TTC549 (cell line): ENCODE data around the gene ADCY7.

Source experiments
- FAIRE-seq: peaks from 2 replicates; lab custom pipeline; 2012; peaks lifted over from hg19 to GRCh38; lab: Jason Lieb, UNC

The ADCY7 gene

GRCh38 chr16:50314665-50315064 is 48.3 kb downstream of the ADCY7 start:
- no peak for FAIRE-seq

DNA sequence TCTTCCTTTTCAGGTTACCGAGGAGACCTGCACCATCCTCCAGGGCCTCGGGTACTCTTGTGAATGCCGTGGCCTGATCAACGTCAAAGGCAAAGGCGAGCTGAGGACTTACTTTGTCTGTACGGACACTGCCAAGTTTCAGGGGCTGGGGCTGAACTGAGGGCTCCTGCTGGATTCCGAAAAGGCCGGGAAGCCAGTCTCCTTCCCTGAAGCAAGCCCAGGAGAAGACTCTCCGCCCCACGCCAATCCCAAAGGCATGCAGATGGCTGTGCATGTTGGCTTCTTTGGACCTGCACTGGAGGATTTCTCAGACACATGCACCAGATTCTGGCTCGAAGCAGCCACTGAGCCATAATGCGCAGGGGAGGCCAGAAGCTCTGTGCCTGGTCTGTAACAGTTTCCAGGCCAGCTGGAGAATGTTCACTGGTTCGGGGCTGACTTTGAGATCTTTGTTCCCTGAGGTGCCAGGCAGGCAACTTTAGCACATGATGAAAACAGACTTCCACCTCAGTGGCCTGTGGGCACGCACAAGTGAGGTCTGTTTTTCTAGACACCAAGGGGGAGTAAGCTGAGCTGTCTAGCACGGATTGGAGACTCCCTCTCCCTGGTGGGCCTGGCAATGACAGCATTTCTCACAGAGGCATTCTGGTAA is 49.1 kb downstream of the ADCY7 start:
- FAIRE-seq, result no peak

DNA sequence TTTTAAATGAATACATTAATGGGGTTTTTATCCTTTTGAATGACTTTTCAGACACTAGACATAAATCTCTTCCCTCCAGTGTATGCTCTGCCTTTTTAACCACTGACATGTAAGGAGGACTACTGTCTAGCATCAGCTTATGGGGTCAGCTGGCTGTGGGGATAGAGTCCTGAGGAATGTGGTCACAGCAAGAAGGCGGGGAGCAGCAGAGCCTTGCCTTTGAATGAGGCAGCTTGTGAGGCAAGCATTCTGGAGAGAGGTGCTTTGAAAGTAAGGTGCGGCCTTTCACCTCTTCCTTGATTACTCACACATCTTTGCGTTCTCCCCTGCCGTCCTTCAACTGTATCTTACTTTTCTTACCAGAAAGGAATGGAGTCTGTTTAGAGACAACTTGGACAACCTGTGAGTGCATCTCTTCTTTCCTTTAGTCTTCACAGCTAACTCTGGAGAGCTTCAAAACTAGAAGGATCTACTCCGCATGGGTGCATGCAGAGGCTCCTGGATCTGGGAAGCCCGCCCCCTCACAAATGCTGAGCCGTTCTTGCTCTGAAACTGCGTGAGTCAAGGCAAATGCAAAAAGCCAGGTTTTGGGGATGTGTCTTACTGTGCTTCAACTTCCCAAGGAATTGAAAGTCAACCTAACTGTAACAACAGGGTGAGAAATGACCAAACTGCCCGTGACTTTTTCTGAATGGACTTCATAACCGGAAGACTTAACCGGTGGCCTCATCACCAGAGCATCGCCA is 49.9 kb downstream of the ADCY7 start:
- no peak for FAIRE-seq

- no peak for FAIRE-seq
Measured at GRCh38 chr16:50316848-50317630, 50.7 kb downstream of the ADCY7 start.

- FAIRE-seq, result no peak
Measured at GRCh38 chr16:50318796-50319578, 52.6 kb downstream of the ADCY7 start.

GRCh38 chr16:50320310-50320709 is 54.0 kb downstream of the ADCY7 start:
- FAIRE-seq, result no peak

DNA sequence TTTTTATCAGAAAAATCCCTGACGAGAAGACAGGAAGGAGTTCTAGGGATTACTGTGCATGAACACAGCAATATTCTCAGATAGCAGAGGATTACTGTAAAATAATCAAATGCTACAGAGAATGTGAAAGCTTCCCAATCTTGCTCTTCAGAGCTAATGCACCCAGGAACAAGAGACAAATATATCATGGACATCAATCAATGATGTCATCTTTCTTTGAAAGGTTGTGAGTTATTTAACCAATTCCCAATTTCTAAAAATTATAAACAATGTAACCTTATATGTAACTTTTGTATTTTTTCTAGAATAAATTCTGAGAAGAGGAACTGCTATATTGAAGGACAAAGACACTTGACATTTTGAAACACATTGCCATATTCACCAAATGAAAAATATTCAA is 56.0 kb downstream of the ADCY7 start:
- FAIRE-seq, result no peak

DNA sequence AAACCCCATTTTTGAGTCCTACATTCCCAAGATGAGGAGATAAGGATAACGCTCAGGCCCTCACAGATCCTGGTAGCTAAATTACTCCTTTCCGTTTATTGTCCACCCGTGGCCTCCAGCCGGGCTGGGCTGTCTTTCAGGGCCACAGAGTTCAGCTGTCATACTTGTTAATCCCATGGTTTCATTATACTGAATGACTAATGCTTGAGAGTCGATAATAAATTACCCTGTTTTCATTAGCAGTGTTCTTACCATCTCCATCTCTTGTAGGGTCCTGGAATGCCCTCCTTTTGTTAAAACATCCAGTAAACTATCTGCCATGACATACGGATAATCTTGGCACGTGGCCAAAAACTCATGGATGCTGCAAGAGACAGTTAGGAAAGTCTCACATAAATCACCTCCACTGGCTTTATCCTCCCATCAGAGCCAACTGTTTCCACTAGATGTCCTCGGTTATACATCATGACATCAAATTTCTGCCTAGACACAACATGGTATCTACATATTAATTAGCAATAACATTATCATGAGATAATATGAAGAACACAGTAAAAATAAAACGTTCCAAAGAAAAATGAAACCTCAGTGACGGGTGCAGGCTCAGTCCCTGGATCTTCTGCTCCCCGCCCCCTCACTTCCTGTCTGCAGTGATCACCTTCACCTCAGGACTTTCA is 57.1 kb downstream of the ADCY7 start:
- no peak for FAIRE-seq

DNA sequence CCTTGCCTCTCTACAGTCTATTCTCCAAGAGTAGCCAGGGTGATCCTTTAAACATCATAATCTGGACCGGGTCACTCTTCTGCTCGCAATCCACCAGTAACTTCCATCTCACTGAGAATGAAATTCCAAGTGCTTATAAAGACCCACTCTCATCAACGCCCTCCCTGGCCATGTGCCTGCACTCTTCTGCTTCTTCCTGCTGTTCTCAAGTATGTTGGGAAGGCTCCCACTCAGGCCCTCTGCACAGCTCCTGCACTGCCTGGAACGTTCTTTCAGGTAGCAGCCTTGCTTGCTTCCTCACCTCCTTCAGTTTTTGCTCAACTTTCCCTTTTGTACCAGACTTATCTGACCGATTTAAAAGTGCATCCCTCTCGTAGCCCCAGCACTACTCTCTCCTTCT is 58.0 kb downstream of the ADCY7 start:
- FAIRE-seq, result no peak

- FAIRE-seq, result no peak
Measured at GRCh38 chr16:50326264-50326663, 59.9 kb downstream of the ADCY7 start.

GRCh38 chr16:50326835-50327465 is 60.6 kb downstream of the ADCY7 start:
- FAIRE-seq, result no peak

DNA sequence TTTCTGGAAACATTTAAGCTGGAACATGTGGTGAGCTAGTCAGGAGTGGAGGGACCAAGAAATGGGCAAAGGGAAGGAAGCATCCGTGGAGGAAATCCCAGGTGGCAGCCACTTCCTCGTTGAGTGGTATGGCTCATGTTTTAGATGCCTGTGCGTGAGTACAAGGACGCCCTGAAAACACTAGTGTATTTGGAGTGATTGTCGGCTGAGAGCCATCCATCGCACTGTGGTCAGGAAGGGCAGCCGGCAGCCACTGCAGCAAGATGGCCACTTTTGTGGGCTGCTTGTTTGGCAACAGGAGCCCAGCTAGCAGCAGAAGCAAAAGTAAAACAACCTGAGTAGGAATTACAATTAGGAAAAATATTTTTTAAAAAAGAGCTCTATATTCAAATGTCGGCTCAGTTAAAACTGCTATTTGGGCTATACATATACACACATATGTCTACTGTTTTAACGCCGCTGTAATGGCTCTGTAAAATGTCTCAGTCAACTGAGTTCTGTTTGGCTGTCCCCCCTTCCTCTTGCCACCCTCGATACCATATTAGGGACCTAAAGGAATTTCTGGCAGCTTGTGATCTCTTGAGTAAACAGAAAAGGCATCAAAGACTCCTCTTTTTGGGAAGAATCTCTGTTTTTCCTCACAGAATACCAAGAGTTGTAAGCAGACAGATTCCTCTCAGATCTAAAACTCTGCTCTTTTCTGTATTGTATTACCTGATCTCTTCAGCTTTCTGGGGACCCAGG is 63.3 kb downstream of the ADCY7 start:
- no peak for FAIRE-seq

DNA sequence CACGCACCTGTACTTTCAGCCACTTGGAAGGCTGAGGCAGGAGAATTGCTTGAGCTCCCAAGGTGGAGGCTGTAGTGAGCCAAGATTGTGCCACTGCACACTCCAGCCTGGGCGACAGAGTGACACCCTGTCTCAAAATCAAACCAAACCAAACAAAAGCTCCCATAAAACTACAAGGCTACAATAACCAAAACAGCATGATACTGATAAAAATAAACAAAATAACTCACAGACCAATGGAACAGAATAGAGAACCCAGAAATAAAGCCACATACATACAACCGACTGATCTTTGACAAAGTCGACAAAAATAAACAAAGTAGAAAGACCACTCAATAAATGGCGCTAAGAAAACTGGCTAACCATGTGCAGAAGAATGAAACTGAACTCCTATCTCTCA is 65.2 kb downstream of the ADCY7 start:
- FAIRE-seq, result no peak

GRCh38 chr16:50332599-50332998 is 66.2 kb downstream of the ADCY7 start:
- no peak for FAIRE-seq

GRCh38 chr16:50334106-50334975 is 68.0 kb downstream of the ADCY7 start:
- FAIRE-seq, result no peak

- FAIRE-seq, result no peak
Measured at GRCh38 chr16:50335196-50335958, 69.0 kb downstream of the ADCY7 start.

DNA sequence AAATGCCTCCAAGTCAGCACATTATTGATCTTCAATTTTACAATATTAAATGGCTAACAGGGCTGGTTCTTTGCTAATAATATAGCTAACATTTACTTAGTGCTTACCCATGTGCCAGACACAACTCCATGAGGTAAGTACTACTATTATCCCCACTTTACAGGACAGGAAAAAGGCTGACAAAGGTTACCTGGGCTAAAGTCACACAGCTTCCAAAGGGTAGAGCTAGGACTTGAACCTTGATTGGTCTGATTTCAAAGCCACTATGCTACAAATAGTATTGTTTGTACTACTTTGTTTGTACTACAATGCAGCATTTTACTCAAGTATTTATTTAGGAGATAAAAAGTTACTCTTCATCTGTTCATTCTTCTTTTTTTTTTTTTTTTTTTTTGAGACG is 70.5 kb downstream of the ADCY7 start:
- FAIRE-seq, result no peak

DNA sequence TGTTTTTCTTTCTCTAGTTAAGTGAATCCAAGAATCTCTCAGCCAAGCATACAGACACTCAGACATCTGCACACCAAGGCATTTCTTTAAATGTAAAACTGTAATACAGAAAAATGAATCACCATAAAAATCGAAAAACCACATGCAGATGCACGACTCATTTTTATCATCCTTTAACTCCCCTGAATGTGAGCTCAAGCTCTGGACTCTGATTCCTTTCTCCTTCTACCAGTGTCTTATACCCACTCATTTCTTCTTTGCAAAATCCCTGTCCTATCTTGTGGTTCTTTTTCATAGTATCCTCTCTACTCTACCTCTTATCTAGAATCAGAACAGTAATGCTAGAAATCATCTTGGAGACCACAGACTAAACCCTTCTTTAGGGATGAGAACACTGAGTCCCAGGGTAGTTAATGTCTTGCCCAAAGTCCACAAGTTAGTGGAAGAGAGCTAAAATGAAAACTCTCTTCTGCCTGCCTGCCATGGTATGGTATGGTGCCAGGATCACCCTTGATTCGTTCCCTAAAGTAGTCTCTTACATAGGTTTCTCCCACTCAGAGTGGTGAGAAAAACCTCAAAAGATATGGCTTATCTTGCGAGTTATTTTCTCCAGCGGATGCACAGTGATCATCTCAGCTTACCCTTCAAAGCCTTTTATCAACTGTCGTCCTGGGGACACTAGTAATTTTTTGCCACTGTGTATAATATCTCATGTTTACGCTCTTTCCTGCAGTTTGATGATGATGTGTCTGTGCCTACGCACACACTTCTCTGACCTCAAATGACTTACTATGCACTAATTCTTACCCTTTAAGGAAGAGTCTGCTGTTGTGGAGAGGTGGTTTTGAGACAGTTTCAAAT is 72.2 kb downstream of the ADCY7 start:
- FAIRE-seq, result no peak
